HL-60 (cell line): ENCODE results near the gene APEH.
"Not testable (repeated sequence)": the region's sequence is repeated elsewhere in the genome, so short reads cannot be mapped to it uniquely, and the experiment has no call there.

Experiments used
- REST ChIP-seq: IDR thresholded peaks from 2 replicates; pipeline ENCODE4 v1.6.1; 2012; ENCODE audit warnings: low read depth; ENCODE audit not compliant: insufficient replicate concordance
- TF ChIP-seq, protein P1 (sequence below): IDR thresholded peaks from one replicate; pipeline ENCODE4 v1.5.1; 2011; ENCODE audit warnings: low read length, control low read depth, inconsistent platforms; ENCODE audit not compliant: insufficient read depth

GRCh38 chr3:49684453-49684852, 10.3 kb downstream of the APEH start:
- TF ChIP-seq, protein P1, sequence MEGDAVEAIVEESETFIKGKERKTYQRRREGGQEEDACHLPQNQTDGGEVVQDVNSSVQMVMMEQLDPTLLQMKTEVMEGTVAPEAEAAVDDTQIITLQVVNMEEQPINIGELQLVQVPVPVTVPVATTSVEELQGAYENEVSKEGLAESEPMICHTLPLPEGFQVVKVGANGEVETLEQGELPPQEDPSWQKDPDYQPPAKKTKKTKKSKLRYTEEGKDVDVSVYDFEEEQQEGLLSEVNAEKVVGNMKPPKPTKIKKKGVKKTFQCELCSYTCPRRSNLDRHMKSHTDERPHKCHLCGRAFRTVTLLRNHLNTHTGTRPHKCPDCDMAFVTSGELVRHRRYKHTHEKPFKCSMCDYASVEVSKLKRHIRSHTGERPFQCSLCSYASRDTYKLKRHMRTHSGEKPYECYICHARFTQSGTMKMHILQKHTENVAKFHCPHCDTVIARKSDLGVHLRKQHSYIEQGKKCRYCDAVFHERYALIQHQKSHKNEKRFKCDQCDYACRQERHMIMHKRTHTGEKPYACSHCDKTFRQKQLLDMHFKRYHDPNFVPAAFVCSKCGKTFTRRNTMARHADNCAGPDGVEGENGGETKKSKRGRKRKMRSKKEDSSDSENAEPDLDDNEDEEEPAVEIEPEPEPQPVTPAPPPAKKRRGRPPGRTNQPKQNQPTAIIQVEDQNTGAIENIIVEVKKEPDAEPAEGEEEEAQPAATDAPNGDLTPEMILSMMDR, result not testable (repeated sequence)
- TF ChIP-seq REST, result not testable (repeated sequence)
